Suprapubic skin (tissue), 4 donors: ENCODE data around the gene ERC2.

Experiments used
- CTCF ChIP-seq, 2 donors: fragments of 200-600 bp in 1 of 2; fragments of 450-650 bp in 1 of 2; sonication (generic) in 1 of 2; IDR thresholded peaks; one replicate each; pipeline ENCODE4 v1.5.1; 2016 to 2019; ENCODE audit warnings: antibody characterized with exemption in 2 of 2, mild to moderate bottlenecking in 1 of 2, moderate library complexity in 1 of 2
- EP300 ChIP-seq: sonication (generic); formaldehyde crosslinking; IDR thresholded peaks from one replicate; pipeline ENCODE4 v1.6.1; 2017; ENCODE audit warnings: antibody characterized with exemption
- POLR2AphosphoS5 ChIP-seq, 3 donors: sonication (generic); formaldehyde crosslinking; IDR thresholded peaks; one replicate each; pipeline ENCODE4 v1.6.1; 2017; ENCODE audit warnings: antibody characterized with exemption in 3 of 3

GRCh38 chr3:55884491-55885285 lies 583.6 kb downstream of the ERC2 start:
- TF ChIP-seq CTCF (IDR thresholded peaks at IDR 0.05) (no peak), POLR2AphosphoS5 (IDR thresholded peaks at IDR 0.05) (no peak), EP300 (no peak)
